ENCODE data around the gene CDC25C.
A peak's percentile ranks its signal among the peaks of the same experiment; 100 is the strongest.
"Not testable (repeated sequence)": the region's sequence is repeated elsewhere in the genome, so short reads cannot be mapped to it uniquely, and the experiment has no call there.

CDC25C gene

GRCh38 chr5:138275379-138275782, 56.2 kb downstream of the CDC25C start:
- no peak for DNase-seq

GRCh38 chr5:138274189-138274853, 57.3 kb downstream of the CDC25C start, which contains the start of gene GFRA3:
GFRA3 (minus strand) TSS chr5:138274621; CDS start chr5:138274424, 197 bp downstream.
- no peak for DNase-seq

- DNase-seq, result no peak
These were observed 57.8 kb downstream of the CDC25C start for GRCh38 chr5:138273834-138274188.

- no peak for DNase-seq
These were observed 58.9 kb downstream of the CDC25C start for GRCh38 chr5:138272681-138273080.

- no peak for DNase-seq
These were observed 60.3 kb downstream of the CDC25C start for GRCh38 chr5:138271281-138271680.

- DNase-seq, result no peak
These were observed 67.4 kb downstream of the CDC25C start for GRCh38 chr5:138264183-138264582.

GRCh38 chr5:138263581-138263980, 68.0 kb downstream of the CDC25C start:
- DNase-seq, result no peak

- DNase-seq, result no peak
These were observed 72.8 kb downstream of the CDC25C start for GRCh38 chr5:138258704-138259292.

- DNase-seq, result no peak
These were observed 74.0 kb downstream of the CDC25C start for GRCh38 chr5:138257583-138257982.

GRCh38 chr5:138252944-138253343, 78.7 kb downstream of the CDC25C start:
- DNase-seq, result no peak

- DNase-seq, result not testable (repeated sequence)
These were observed 83.8 kb downstream of the CDC25C start for GRCh38 chr5:138247800-138248199.

- no peak for DNase-seq
These were observed 84.8 kb downstream of the CDC25C start for GRCh38 chr5:138246822-138247221.

GRCh38 chr5:138246334-138246733, 85.3 kb downstream of the CDC25C start:
- no peak for DNase-seq

- DNase-seq, result no peak
These were observed 85.9 kb downstream of the CDC25C start for GRCh38 chr5:138245717-138246116.

- no peak for DNase-seq
These were observed 87.8 kb downstream of the CDC25C start for GRCh38 chr5:138243794-138244193.

- DNase-seq, result peak; percentile 5
These were observed 89.7 kb downstream of the CDC25C start for GRCh38 chr5:138241688-138242571.

GRCh38 chr5:138240650-138241385, 90.8 kb downstream of the CDC25C start:
- DNase-seq, result no peak

GRCh38 chr5:138238034-138238433, 93.6 kb downstream of the CDC25C start:
- DNase-seq, result no peak

Measured in NCI-H1105 (cell line).